WI38 (cell line): ENCODE results near the gene CDC14B.

Experiments used
- H3K4me3 ChIP-seq: 2 replicates; pipeline ENCODE4 v1.5.1; 2011; ENCODE audit warnings: low read depth, mild to moderate bottlenecking, control low read depth, low read length
- TF ChIP-seq, protein P1 (sequence below): IDR thresholded peaks from 2 replicates; pipeline ENCODE4 v1.5.1; 2012; ENCODE audit warnings: low read depth, mild to moderate bottlenecking, control low read depth, low read length

The CDC14B gene

DNA sequence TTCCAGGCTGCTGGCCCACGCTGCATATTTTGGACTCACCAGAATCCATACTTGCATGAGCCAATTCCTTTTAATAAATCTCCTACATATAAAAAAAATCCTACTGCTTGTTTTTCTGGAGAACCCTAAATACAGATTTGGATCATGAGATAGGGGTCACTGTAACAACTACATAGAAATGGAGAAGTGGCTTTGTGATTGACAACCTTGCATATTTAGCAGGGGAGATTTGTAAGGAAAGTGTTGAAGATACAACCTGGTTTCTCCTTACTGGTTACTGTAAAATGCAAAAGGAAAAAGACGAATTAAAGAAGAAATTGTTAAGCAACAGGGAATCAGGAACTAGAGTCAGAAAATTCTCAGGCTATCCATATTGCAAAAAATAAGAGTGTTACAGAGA, 94.9 kb downstream of the CDC14B start:
- TF ChIP-seq, protein P1, sequence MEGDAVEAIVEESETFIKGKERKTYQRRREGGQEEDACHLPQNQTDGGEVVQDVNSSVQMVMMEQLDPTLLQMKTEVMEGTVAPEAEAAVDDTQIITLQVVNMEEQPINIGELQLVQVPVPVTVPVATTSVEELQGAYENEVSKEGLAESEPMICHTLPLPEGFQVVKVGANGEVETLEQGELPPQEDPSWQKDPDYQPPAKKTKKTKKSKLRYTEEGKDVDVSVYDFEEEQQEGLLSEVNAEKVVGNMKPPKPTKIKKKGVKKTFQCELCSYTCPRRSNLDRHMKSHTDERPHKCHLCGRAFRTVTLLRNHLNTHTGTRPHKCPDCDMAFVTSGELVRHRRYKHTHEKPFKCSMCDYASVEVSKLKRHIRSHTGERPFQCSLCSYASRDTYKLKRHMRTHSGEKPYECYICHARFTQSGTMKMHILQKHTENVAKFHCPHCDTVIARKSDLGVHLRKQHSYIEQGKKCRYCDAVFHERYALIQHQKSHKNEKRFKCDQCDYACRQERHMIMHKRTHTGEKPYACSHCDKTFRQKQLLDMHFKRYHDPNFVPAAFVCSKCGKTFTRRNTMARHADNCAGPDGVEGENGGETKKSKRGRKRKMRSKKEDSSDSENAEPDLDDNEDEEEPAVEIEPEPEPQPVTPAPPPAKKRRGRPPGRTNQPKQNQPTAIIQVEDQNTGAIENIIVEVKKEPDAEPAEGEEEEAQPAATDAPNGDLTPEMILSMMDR = no peak
- H3K4me3 ChIP-seq = no peak overlapping the region

DNA sequence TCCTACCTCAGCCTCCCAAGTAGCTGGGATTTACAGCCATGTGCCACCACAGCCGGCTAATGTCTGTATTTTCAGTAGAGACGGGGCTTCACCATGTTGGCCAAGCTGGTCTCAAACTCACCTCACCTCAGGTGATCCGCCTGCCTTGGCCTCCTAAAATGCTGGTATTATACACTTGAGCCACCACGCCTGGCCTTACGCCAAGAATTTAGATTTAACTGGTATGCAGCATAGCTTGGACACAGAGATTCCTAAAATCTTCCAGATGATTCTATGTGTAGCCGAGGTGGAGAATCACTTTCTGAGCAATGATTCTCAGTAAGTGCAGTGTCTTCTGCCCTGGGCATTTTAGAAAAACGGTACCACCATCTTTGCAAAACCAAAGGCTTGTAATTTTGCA, 95.6 kb downstream of the CDC14B start:
- H3K4me3 ChIP-seq = no peak overlapping the region
- TF ChIP-seq, protein P1 = no peak

DNA sequence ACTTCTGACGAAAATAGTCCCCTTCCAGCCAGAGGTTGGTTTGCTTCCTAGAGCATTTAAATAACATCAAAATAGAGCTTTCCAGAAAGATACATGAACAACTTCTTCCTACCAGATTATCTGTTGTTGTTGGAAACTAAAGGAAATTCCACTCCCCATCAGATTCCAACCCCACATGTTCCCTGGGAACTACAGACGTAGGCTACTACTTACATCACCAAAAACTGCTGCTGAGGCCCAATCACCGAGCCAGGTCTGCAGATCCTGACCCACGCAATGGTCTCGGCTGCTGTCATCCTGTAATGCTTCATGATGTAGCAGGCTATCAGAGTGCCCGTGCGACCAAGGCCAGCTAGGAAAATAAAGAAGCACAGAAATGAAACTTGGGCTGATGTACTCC, 96.3 kb downstream of the CDC14B start:
- H3K4me3 ChIP-seq = no peak overlapping the region
- TF ChIP-seq, protein P1 = no peak

GRCh38 chr9:96522366-96522765, 97.3 kb downstream of the CDC14B start:
- H3K4me3 ChIP-seq = no peak overlapping the region
- TF ChIP-seq, protein P1 = no peak

GRCh38 chr9:96519787-96520186, 99.9 kb downstream of the CDC14B start:
- TF ChIP-seq, protein P1 = no peak
- H3K4me3 ChIP-seq = no peak overlapping the region

DNA sequence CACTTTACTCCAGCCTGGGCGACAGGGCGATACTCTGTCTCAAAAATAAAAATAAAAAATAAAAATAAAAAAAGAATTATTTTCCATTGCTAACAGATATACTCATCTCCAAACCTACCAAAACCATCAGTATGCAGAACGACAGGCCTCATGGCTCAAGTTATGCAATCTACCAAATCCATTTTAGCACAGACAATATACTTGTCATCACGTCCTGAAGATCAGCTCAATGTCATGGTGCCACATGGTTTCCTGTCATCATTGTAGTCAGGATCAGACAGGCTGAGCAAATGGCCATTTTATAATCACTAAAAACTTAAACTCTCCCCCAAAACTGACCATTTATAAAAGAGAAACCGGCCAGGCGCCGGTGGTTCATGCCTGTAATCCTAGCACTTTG, 100.5 kb downstream of the CDC14B start:
- TF ChIP-seq, protein P1 = no peak
- H3K4me3 ChIP-seq = no peak overlapping the region

DNA sequence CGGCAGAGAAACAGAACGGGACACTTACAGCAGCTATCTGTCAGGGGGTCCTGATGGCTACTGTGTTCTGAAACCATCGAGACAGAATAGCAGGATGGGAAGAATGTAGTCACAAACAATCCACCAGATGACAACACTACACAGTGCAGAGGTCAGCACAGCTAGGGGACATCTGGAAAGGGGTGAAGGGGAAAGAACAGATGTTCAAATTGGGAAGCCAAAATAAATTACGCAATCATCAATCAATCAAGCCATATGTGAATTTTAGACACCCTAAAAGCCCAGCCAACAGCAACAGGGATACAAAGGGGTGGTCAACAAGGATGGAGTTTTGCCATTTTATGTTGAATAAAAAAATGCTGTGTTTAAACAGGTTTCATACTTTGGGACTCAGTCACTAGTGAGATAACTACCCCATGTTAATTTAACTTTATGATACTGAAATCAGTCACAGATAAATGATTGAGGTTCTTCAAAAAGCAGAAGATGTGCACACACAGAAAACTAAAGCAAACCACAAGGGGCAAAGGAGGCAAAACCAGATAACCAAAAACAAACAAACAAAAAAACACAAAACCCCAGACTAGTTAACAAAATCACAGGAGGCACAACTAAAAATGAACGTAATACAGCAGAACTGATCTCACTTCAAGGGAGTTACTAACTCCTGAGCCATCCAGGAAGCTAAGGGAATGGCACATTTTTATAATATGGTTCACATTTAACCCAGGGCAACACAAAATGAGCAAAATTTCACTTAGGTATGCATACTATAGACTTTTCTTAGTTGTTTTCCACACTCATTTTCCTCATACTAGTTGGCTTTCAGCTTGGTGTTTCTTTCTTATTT, 103.8 kb downstream of the CDC14B start:
- TF ChIP-seq, protein P1 = no peak
- no peak overlapping the region for H3K4me3 ChIP-seq
